HepG2 (cell line): ENCODE measurements around the gene TRIM25. TPM values are rescaled to one million over a fixed set of nuclear protein-coding genes. Genes with fewer than 3 reads are reported as not detected.

ENCODE experiments used
- ATAC-seq: fragments of 200-7000 bp; cut with Tn5 transposase; 3 replicates; pipeline ENCODE4 v1.9.1; 2020; ENCODE audit warnings: mild to moderate bottlenecking, moderate library complexity
- BruUV-seq: library from RNA; stranded (reverse); fragments of 400-500 nt; replicated peaks from 2 replicates; lab custom pipeline; 2021; lab: Mats Ljungman, UMichigan
- CTCF ChIA-PET: fragments of 300-600 bp; formaldehyde crosslinking; extraction: SDS; loops from one replicate; lab custom pipeline; 2021; ENCODE audit warnings: low total read pairs, inconsistent platforms, low intra/inter-chr PET ratio; lab: Yijun Ruan, JAX
- POLR2A ChIA-PET: fragments of 350-600 bp; sonication (Branson Sonifier 250); formaldehyde crosslinking; loops from one replicate; lab custom pipeline; 2020; ENCODE audit warnings: antibody characterized with exemption, inconsistent platforms; lab: Yijun Ruan, JAX
- DNase-seq: peaks from one replicate; pipeline ENCODE4 v3.0.0-alpha.2; 2015; ENCODE audit warnings: low spot score
- FAIRE-seq: peaks from 3 replicates; lab custom pipeline; 2011; peaks lifted over from hg19 to GRCh38; lab: Jason Lieb, UNC
- H2AFZ ChIP-seq: one replicate; pipeline ENCODE4 v1.6.1; 2011; ENCODE audit warnings: low read length, inconsistent platforms
- H3K27ac ChIP-seq: fragments of 300-600 bp; 3 replicates; pipeline ENCODE4 v1.8.0; 2011; ENCODE audit warnings: mixed run types, mild to moderate bottlenecking, mixed read lengths, low read length, inconsistent platforms; ENCODE audit not compliant: insufficient read depth; ENCODE audit errors: extremely low read length
- H3K27me3 ChIP-seq, 2 experiments: fragments of 200-600 bp in 1 of 2; 2 replicates in 1 of 2; 3 replicates in 1 of 2; pipeline versions ENCODE4 v1.6.0 to v1.8.0; 2011; ENCODE audit warnings: low read length in 2 of 2, mild to moderate bottlenecking in 2 of 2, moderate library complexity in 2 of 2, inconsistent platforms in 1 of 2; ENCODE audit not compliant: insufficient read depth in 2 of 2, control insufficient read depth in 1 of 2
- H3K36me3 ChIP-seq, 2 experiments: fragments of 200-600 bp in 1 of 2; replicated peaks in 1 of 2; 2 replicates in 1 of 2; 3 replicates in 1 of 2; pipeline versions ENCODE4 v1.5.1 to v1.8.0; 2011; ENCODE audit warnings: low read length in 2 of 2, inconsistent platforms in 1 of 2; ENCODE audit not compliant: insufficient read depth in 2 of 2, control insufficient read depth in 1 of 2
- H3K4me1 ChIP-seq: 2 replicates; pipeline ENCODE4 v1.5.1; 2012; ENCODE audit warnings: low read length, inconsistent platforms; ENCODE audit not compliant: insufficient read depth
- H3K4me2 ChIP-seq: 2 replicates; pipeline ENCODE4 v1.6.0; 2011; ENCODE audit warnings: low read depth, low read length, inconsistent platforms
- H3K4me3 ChIP-seq, 3 experiments: fragments of 200-600 bp in 1 of 3; sonication (generic), shearing (Covaris generic) in 1 of 3; replicated peaks in 1 of 3; 2 replicates each; pipeline ENCODE4 v1.5.1; 2011 to 2016; ENCODE audit warnings: low read length in 3 of 3, inconsistent platforms in 2 of 3, low read depth in 2 of 3, mild to moderate bottlenecking in 2 of 3, control low read depth in 1 of 3, mixed read lengths in 1 of 3; ENCODE audit not compliant: insufficient read depth in 1 of 3
- H3K79me2 ChIP-seq: one replicate; pipeline ENCODE4 v1.6.1; 2011; ENCODE audit warnings: low read length, inconsistent platforms; ENCODE audit not compliant: insufficient read depth
- H3K9ac ChIP-seq: 2 replicates; pipeline ENCODE4 v1.6.0; 2011; ENCODE audit warnings: mild to moderate bottlenecking, low read depth, low read length, inconsistent platforms; ENCODE audit not compliant: insufficient read depth
- H3K9me3 ChIP-seq: 2 replicates; pipeline ENCODE4 v1.5.1; 2012; ENCODE audit warnings: mild to moderate bottlenecking, low read length
- H4K20me1 ChIP-seq: 2 replicates; pipeline ENCODE4 v1.6.0; 2011; ENCODE audit warnings: inconsistent platforms, mild to moderate bottlenecking, low read length, moderate library complexity; ENCODE audit not compliant: insufficient read depth
- HDAC6 ChIP-seq: fragments of 200-600 bp; sonication (generic); IDR thresholded peaks from 2 replicates; pipeline ENCODE4 v1.7.0; 2017; ENCODE audit warnings: mild to moderate bottlenecking, antibody characterized with exemption, low read length, low read depth
- KDM5A ChIP-seq: fragments of 200-600 bp; sonication (generic); IDR thresholded peaks from 2 replicates; pipeline ENCODE4 v1.7.0; 2018; ENCODE audit warnings: antibody characterized with exemption, mild to moderate bottlenecking, low read length, borderline replicate concordance
- KLF6 ChIP-seq: IDR thresholded peaks from 2 replicates; pipeline ENCODE4 v1.8.0; 2016; ENCODE audit warnings: missing biosample characterization, missing genetic modification reagents
- NFE2 ChIP-seq: sonication (generic); formaldehyde crosslinking; IDR thresholded peaks from 2 replicates; pipeline ENCODE4 v1.4.0; 2020; ENCODE audit warnings: missing genetic modification reagents
- RFX3 ChIP-seq: IDR thresholded peaks from 2 replicates; pipeline ENCODE4 v1.6.1; 2016; ENCODE audit warnings: missing biosample characterization, missing genetic modification reagents
- SP2 ChIP-seq: sonication (generic); formaldehyde crosslinking; IDR thresholded peaks from 2 replicates; pipeline ENCODE4 v1.5.1; 2020; ENCODE audit warnings: mild to moderate bottlenecking, missing genetic modification reagents
- SRSF1 ChIP-seq: fragments of 200-400 bp; formaldehyde crosslinking; optimal IDR thresholded peaks from 2 replicates; pipeline ENCODE3; 2017; ENCODE audit warnings: mild to moderate bottlenecking, low read depth, low read length, moderate library complexity
- YEATS2 ChIP-seq: sonication (generic); formaldehyde crosslinking; IDR thresholded peaks from 2 replicates; pipeline ENCODE4 v1.4.0; 2020; ENCODE audit warnings: missing genetic modification reagents, borderline replicate concordance
- ZBTB38 ChIP-seq: sonication (generic); formaldehyde crosslinking; IDR thresholded peaks from 2 replicates; pipeline ENCODE4 v1.5.1; 2020; ENCODE audit warnings: mild to moderate bottlenecking, missing genetic modification reagents
- ZNF746 ChIP-seq: sonication (generic); formaldehyde crosslinking; IDR thresholded peaks from 2 replicates; pipeline ENCODE4 v1.8.0; 2022; ENCODE audit warnings: mild to moderate bottlenecking, missing genetic modification reagents
- WGBS: methylation state at CpG from one replicate; pipeline ENCODE4 v1.1.6; 2017; ENCODE audit warnings: low lambda C conversion rate; 5-methylcytosine and 5-hydroxymethylcytosine counted together
- in situ Hi-C: cut with HindIII; loops from 2 replicates; pipeline ENCODE4 v1.10.0; 2017; ENCODE audit warnings: low pct_unique_long_range_greater_than_20kb; ENCODE audit not compliant: extremely low pct_ligation_motif_present
- intact Hi-C: fragments of 100-400 bp; cut with micrococcal nuclease; formaldehyde crosslinking; loops from one replicate; pipeline ENCODE4 v1.10.0; 2022; ENCODE audit not compliant: unreplicated experiment
- polyA plus RNA-seq, 8 experiments: library from polyadenylated mRNA; depleted of rRNA in 3 of 8; stranded (reverse) in 7 of 8; unstranded in 1 of 8; fragments of >200 nt; fragmentation: Illumina TruSeq in 4 of 8; extraction: Trizol in 4 of 8; gene quantifications; 2 replicates each; pipeline versions ENCODE4 v1.2.1 to v1.2.3, GENCODE V29; 2011 to 2016; ENCODE audit warnings: low read depth in 4 of 8, missing spikeins in 1 of 8, mixed read lengths in 1 of 8; ENCODE audit not compliant: insufficient read depth in 1 of 8
- total RNA-seq, 5 experiments: library from RNA; depleted of rRNA; stranded (reverse); fragments of >200 nt; fragmentation: Illumina TruSeq; extraction: Trizol; gene quantifications; 2 replicates each; pipeline ENCODE4 v1.2.3, GENCODE V29; 2016; ENCODE audit warnings: low read depth in 1 of 5
- TF ChIP-seq, protein P1 (sequence below): sonication (generic); formaldehyde crosslinking; IDR thresholded peaks from 2 replicates; pipeline ENCODE4 v1.5.1; 2020; ENCODE audit warnings: missing genetic modification reagents, mild to moderate bottlenecking, borderline replicate concordance
- TF ChIP-seq, protein P2 (sequence below): sonication (generic); formaldehyde crosslinking; IDR thresholded peaks from 2 replicates; pipeline ENCODE4 v1.4.0; 2020; ENCODE audit warnings: missing genetic modification reagents
- TF ChIP-seq, protein P3 (sequence below): IDR thresholded peaks from 2 replicates; pipeline ENCODE4 v1.6.1; 2016; ENCODE audit warnings: low read depth, missing genetic modification reagents, missing compliant biosample characterization

TRIM25 gene
- total and polyA plus RNA-seq, 2 of the 13 experiments (the other 11 are each of a cell fraction or from before 2014, with no cell fraction given) = 30.8 to 42.2 TPM

DNA sequence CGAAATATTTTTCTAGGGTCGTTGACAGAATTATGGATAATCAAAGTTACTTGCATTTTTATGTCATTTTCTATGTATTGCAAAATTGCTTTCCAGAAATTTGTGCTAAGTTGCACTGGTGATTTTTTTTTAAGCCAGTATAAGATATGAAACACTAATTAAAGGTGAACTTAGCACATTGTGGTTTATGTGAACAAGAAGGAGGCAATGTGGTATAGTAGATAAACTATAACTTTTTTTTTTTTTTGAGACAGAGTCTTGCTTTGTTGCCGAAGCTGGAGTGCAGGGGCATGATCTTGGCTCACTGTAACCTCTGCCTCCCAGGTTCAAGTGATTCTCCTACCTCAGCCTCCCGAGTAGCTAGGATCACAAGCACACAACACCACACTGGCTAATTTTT is 66.7 kb downstream of the TRIM25 start:
- ChIA-PET POLR2A (no interaction called here), CTCF (no interaction called here)
- no peaks in the 10 kb centered on the region for H4K20me1 ChIP-seq
- no TSS peak for BruUV-seq
- H3K4me3 ChIP-seq = no peak overlapping the region
- ATAC-seq (no peak), FAIRE-seq (no peak), DNase-seq (no peak)
- no peak overlapping the region for H2AFZ ChIP-seq
- in situ Hi-C loops = no loop called here
- no peaks in the 10 kb centered on the region for H3K4me1 ChIP-seq
- H3K9me3 ChIP-seq = no peaks in the 10 kb centered on the region
- no peak overlapping the region for H3K9ac ChIP-seq
- H3K27me3 ChIP-seq = no peaks in the 10 kb centered on the region
- intact Hi-C loops = no loop called here
- no peak overlapping the region for H3K4me2 ChIP-seq
- H3K27ac ChIP-seq = no peak overlapping the region
- H3K36me3 ChIP-seq = peaks cover 2 to 4% of the 10 kb centered on the region in 2 experiments; a peak in 4 of 5 replicates
- WGBS = 74% methylated on average over 4 of the region's 4 CpGs
- H3K79me2 ChIP-seq = no peaks in the 10 kb centered on the region
- no peak for TF ChIP-seq ZBTB38 (CRISPR knock-in tag)
- TF ChIP-seq SP2 (CRISPR knock-in tag) = no peak
- no peak for TF ChIP-seq ZNF746 (CRISPR knock-in tag)
- TF ChIP-seq SRSF1 = no peak
- no peak for TF ChIP-seq NFE2 (CRISPR knock-in tag)
- TF ChIP-seq, protein P1, sequence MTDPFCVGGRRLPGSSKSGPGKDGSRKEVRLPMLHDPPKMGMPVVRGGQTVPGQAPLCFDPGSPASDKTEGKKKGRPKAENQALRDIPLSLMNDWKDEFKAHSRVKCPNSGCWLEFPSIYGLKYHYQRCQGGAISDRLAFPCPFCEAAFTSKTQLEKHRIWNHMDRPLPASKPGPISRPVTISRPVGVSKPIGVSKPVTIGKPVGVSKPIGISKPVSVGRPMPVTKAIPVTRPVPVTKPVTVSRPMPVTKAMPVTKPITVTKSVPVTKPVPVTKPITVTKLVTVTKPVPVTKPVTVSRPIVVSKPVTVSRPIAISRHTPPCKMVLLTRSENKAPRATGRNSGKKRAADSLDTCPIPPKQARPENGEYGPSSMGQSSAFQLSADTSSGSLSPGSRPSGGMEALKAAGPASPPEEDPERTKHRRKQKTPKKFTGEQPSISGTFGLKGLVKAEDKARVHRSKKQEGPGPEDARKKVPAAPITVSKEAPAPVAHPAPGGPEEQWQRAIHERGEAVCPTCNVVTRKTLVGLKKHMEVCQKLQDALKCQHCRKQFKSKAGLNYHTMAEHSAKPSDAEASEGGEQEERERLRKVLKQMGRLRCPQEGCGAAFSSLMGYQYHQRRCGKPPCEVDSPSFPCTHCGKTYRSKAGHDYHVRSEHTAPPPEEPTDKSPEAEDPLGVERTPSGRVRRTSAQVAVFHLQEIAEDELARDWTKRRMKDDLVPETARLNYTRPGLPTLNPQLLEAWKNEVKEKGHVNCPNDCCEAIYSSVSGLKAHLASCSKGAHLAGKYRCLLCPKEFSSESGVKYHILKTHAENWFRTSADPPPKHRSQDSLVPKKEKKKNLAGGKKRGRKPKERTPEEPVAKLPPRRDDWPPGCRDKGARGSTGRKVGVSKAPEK (CRISPR knock-in tag) = no peak
- TF ChIP-seq, protein P2, sequence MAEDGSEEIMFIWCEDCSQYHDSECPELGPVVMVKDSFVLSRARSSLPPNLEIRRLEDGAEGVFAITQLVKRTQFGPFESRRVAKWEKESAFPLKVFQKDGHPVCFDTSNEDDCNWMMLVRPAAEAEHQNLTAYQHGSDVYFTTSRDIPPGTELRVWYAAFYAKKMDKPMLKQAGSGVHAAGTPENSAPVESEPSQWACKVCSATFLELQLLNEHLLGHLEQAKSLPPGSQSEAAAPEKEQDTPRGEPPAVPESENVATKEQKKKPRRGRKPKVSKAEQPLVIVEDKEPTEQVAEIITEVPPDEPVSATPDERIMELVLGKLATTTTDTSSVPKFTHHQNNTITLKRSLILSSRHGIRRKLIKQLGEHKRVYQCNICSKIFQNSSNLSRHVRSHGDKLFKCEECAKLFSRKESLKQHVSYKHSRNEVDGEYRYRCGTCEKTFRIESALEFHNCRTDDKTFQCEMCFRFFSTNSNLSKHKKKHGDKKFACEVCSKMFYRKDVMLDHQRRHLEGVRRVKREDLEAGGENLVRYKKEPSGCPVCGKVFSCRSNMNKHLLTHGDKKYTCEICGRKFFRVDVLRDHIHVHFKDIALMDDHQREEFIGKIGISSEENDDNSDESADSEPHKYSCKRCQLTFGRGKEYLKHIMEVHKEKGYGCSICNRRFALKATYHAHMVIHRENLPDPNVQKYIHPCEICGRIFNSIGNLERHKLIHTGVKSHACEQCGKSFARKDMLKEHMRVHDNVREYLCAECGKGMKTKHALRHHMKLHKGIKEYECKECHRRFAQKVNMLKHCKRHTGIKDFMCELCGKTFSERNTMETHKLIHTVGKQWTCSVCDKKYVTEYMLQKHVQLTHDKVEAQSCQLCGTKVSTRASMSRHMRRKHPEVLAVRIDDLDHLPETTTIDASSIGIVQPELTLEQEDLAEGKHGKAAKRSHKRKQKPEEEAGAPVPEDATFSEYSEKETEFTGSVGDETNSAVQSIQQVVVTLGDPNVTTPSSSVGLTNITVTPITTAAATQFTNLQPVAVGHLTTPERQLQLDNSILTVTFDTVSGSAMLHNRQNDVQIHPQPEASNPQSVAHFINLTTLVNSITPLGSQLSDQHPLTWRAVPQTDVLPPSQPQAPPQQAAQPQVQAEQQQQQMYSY (CRISPR knock-in tag) = no peak
- TF ChIP-seq KDM5A = no peak
- no peak for TF ChIP-seq KLF6
- TF ChIP-seq, protein P3, sequence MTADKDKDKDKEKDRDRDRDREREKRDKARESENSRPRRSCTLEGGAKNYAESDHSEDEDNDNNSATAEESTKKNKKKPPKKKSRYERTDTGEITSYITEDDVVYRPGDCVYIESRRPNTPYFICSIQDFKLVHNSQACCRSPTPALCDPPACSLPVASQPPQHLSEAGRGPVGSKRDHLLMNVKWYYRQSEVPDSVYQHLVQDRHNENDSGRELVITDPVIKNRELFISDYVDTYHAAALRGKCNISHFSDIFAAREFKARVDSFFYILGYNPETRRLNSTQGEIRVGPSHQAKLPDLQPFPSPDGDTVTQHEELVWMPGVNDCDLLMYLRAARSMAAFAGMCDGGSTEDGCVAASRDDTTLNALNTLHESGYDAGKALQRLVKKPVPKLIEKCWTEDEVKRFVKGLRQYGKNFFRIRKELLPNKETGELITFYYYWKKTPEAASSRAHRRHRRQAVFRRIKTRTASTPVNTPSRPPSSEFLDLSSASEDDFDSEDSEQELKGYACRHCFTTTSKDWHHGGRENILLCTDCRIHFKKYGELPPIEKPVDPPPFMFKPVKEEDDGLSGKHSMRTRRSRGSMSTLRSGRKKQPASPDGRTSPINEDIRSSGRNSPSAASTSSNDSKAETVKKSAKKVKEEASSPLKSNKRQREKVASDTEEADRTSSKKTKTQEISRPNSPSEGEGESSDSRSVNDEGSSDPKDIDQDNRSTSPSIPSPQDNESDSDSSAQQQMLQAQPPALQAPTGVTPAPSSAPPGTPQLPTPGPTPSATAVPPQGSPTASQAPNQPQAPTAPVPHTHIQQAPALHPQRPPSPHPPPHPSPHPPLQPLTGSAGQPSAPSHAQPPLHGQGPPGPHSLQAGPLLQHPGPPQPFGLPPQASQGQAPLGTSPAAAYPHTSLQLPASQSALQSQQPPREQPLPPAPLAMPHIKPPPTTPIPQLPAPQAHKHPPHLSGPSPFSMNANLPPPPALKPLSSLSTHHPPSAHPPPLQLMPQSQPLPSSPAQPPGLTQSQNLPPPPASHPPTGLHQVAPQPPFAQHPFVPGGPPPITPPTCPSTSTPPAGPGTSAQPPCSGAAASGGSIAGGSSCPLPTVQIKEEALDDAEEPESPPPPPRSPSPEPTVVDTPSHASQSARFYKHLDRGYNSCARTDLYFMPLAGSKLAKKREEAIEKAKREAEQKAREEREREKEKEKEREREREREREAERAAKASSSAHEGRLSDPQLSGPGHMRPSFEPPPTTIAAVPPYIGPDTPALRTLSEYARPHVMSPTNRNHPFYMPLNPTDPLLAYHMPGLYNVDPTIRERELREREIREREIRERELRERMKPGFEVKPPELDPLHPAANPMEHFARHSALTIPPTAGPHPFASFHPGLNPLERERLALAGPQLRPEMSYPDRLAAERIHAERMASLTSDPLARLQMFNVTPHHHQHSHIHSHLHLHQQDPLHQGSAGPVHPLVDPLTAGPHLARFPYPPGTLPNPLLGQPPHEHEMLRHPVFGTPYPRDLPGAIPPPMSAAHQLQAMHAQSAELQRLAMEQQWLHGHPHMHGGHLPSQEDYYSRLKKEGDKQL = no peak
- no peak for TF ChIP-seq RFX3 (CRISPR knock-in tag)
- TF ChIP-seq HDAC6 = no peak
- no peak for TF ChIP-seq YEATS2 (CRISPR knock-in tag)
